Measurements from ENCODE around the gene BPIFA1.

DNA sequence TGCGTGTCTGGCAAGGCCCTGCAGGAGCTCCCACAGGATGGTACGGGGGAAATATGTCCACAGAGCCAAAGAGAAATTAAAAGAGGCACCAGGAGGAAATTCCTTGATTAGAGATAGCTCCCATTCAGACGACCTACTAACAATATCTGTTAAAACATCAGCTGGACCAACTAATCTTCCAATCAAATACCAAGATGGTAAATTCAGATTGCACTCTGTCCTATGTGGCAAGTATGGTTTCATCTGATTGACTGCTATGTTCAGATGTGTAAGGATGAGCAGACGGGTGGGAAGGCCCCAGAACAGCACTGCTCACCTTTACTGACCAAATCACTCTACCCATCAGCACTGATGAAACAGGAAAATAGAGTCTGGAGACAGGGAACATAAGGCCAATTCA, 48.3 kb upstream of the BPIFA1 start:
- TF ChIP-seq, protein P1, sequence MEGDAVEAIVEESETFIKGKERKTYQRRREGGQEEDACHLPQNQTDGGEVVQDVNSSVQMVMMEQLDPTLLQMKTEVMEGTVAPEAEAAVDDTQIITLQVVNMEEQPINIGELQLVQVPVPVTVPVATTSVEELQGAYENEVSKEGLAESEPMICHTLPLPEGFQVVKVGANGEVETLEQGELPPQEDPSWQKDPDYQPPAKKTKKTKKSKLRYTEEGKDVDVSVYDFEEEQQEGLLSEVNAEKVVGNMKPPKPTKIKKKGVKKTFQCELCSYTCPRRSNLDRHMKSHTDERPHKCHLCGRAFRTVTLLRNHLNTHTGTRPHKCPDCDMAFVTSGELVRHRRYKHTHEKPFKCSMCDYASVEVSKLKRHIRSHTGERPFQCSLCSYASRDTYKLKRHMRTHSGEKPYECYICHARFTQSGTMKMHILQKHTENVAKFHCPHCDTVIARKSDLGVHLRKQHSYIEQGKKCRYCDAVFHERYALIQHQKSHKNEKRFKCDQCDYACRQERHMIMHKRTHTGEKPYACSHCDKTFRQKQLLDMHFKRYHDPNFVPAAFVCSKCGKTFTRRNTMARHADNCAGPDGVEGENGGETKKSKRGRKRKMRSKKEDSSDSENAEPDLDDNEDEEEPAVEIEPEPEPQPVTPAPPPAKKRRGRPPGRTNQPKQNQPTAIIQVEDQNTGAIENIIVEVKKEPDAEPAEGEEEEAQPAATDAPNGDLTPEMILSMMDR (IDR thresholded peaks at IDR 0.05): no peak
- no peak for TF ChIP-seq POLR2A (IDR thresholded peaks at IDR 0.05; ENCODE audit: low read depth)
- TF ChIP-seq POLR2AphosphoS5 (IDR thresholded peaks at IDR 0.05): no peak
- TF ChIP-seq EP300 (IDR thresholded peaks at IDR 0.05): no peak
